GM12874 (cell line): Measurements from ENCODE around the gene TMEM132D.

ENCODE experiments used
- TF ChIP-seq, protein P1 (sequence below): IDR thresholded peaks from 2 replicates; pipeline ENCODE4 v1.5.1; 2011; ENCODE audit warnings: low read depth, mild to moderate bottlenecking, control low read depth, low read length, moderate library complexity; ENCODE audit not compliant: insufficient read depth

Gene TMEM132D

DNA sequence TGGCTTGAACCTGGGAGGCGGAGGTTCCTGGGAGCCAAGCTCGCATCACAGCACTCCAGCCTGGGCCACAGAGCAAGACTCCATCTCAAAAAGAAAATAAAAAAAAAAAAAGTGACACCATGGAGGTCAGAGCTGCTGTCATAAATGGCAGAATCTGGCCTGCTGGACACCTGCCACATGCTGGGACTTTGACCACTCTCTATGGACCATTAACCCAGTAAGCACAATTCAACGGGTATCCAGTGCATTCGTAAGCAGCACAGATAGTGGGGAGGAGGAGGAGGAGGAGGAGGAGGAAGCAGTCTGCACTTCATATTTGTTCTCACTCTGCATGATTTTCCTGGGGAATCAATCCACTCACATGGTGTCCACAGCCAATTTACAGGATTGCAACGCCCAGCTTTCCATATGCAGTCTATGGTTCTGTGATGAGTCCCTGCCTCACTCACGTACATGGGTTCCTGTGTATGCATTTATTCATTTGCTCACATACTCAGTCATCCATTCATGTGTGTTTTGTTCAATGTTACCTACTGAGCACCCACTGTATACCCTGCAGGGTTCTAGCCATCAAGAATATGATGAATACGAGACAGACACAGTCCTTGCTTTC, 723.8 kb downstream of the TMEM132D start:
- TF ChIP-seq, protein P1, sequence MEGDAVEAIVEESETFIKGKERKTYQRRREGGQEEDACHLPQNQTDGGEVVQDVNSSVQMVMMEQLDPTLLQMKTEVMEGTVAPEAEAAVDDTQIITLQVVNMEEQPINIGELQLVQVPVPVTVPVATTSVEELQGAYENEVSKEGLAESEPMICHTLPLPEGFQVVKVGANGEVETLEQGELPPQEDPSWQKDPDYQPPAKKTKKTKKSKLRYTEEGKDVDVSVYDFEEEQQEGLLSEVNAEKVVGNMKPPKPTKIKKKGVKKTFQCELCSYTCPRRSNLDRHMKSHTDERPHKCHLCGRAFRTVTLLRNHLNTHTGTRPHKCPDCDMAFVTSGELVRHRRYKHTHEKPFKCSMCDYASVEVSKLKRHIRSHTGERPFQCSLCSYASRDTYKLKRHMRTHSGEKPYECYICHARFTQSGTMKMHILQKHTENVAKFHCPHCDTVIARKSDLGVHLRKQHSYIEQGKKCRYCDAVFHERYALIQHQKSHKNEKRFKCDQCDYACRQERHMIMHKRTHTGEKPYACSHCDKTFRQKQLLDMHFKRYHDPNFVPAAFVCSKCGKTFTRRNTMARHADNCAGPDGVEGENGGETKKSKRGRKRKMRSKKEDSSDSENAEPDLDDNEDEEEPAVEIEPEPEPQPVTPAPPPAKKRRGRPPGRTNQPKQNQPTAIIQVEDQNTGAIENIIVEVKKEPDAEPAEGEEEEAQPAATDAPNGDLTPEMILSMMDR = no peak

- TF ChIP-seq, protein P1 = no peak
Measured at GRCh38 chr12:129169928-129170327, 733.9 kb downstream of the TMEM132D start.

DNA sequence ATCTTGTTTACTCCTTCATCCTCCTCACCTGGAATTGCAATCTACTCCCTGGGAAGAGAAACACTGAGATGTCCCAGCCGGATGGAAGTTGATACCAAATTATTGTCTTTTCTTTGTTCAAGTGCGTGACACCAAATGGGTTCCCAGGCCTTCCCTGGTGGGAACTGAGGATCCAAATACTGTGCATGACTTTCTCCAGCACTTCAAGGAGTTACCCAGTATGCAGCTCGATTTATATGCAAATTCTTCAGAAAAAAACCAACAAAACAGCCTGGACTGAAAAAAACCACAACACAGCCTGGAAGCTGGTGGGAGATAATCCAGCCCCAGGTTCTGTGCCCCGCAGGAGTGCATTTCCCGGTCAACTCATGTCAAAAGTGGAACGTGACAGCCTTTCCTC, 740.0 kb downstream of the TMEM132D start:
- TF ChIP-seq, protein P1 = no peak

DNA sequence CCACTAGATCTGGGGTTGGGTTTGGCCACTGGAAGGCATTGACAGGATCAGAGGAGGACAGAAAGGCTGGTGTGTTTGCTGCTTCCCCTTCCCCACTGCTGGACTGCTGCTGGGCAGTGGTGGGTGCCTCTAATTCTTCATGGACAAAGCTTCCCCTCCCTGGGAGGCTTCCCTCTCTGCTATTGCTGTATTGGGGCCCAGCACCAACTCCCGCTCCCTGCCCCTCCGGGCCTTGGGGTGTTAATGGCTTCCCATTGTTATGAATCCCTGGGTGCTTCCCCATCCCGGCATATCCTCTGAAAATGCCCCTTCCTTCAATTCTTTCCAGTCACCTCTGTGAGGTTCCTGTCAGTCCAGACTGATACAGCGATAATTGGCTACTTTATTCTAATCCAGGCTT, 740.4 kb downstream of the TMEM132D start:
- TF ChIP-seq, protein P1 = no peak

- TF ChIP-seq, protein P1 = no peak
Measured at GRCh38 chr12:129162805-129163204, 741.0 kb downstream of the TMEM132D start.

- TF ChIP-seq, protein P1 = no peak
Measured at GRCh38 chr12:129161511-129161910, 742.3 kb downstream of the TMEM132D start.

DNA sequence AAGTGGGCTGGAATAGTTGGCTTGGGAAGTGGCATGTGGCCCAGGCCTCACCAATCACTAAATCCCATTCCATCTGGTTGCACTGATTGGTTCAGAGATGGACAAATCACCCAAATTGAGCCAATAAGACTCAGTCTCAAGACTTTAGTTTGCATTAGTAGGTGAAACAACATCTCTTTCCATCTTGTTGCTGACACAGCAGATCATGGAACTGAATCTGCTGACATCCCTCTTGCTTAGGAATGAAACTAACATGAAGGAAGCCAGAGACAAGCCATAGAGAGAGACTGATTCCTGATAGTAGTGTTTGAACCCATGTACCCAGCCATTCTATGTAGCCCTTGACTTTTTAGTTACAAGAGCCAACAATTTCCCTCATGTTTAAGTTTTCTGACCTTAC, 743.5 kb downstream of the TMEM132D start:
- TF ChIP-seq, protein P1 = no peak
